Uterus (tissue), 2 donors: ENCODE data around the gene CDT1.

Experiments
- POLR2A ChIP-seq, 2 donors: fragments of 450-650 bp; IDR thresholded peaks; one replicate each; pipeline ENCODE4 v1.6.1; 2016; ENCODE audit warnings: antibody characterized with exemption in 2 of 2, mild to moderate bottlenecking in 1 of 2, moderate library complexity in 1 of 2
- TF ChIP-seq, protein P1 (sequence below), 4 experiments: fragments of 200-600 bp in 2 of 4; fragments of 450-650 bp in 2 of 4; sonication (generic) in 2 of 4; IDR thresholded peaks; one replicate each; pipeline ENCODE4 v1.5.1; 2016 to 2019; ENCODE audit warnings: antibody characterized with exemption in 4 of 4, mild to moderate bottlenecking in 2 of 4, moderate library complexity in 1 of 4

DNA sequence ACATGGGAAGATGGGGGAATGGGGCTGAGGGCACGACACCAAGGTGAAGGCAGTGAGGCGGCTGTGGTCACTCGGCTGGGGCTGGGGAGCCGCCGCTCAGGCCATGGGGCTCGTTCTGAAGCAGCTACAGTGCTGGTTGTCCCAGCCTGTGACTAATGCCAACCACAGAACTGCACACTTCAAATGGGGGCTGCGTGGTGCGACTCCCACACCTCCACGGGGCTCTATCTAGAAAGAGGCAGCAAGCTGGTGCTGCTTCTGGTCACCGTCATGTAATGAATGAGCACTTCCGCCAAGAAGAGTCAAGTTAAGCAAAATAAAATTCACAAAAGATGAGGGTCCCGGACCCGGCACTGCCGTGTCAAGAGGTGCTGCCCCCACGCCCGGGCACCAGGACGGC, 33.2 kb downstream of the CDT1 start:
- TF ChIP-seq, protein P1, sequence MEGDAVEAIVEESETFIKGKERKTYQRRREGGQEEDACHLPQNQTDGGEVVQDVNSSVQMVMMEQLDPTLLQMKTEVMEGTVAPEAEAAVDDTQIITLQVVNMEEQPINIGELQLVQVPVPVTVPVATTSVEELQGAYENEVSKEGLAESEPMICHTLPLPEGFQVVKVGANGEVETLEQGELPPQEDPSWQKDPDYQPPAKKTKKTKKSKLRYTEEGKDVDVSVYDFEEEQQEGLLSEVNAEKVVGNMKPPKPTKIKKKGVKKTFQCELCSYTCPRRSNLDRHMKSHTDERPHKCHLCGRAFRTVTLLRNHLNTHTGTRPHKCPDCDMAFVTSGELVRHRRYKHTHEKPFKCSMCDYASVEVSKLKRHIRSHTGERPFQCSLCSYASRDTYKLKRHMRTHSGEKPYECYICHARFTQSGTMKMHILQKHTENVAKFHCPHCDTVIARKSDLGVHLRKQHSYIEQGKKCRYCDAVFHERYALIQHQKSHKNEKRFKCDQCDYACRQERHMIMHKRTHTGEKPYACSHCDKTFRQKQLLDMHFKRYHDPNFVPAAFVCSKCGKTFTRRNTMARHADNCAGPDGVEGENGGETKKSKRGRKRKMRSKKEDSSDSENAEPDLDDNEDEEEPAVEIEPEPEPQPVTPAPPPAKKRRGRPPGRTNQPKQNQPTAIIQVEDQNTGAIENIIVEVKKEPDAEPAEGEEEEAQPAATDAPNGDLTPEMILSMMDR (IDR thresholded peaks at IDR 0.05), result no peak
- no peak for TF ChIP-seq POLR2A (IDR thresholded peaks at IDR 0.05)
